Germinal center (tissue), 1 donor: ENCODE measurements around the gene GRK3.

ENCODE experiments used
- DNase-seq: peaks from one replicate; pipeline ENCODE4 v3.0.0; 2012; ENCODE audit warnings: mixed read lengths, low spot score

Gene GRK3

GRCh38 chr22:25736378-25737011, 172.0 kb downstream of the GRK3 start:
- no peak for DNase-seq

GRCh38 chr22:25739659-25740344, 175.3 kb downstream of the GRK3 start:
- no peak for DNase-seq

GRCh38 chr22:25741692-25742626, 177.5 kb downstream of the GRK3 start, which contains the start of gene MYO18B:
Gene MYO18B, plus strand, starts transcription at chr22:25742188. Its CDS starts 18,905 bp downstream, at chr22:25761093.
- no peak for DNase-seq

- no peak for DNase-seq
Measured at GRCh38 chr22:25742918-25743708, 178.6 kb downstream of the GRK3 start.

DNA sequence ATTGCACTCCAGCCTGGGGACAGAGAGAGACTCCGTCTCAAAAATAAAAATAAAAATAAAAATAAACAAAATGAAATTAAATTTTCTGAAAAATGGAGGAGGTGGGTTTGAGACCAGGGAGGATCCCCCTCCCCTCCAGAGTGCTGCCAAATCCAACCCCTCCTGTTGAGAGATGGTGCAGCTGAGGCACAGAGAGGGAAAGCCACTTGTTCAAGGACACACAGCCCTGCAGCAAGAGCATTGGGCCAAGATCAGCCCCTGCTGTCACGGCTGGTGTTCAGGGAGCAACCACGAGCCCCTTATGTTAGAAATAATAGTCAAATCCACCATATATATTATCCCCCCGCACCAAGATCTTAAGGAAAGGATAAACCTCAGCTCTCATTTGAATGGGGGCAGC, 180.2 kb downstream of the GRK3 start:
- DNase-seq, result no peak

- DNase-seq, result no peak
Measured at GRCh38 chr22:25745341-25746011, 181.0 kb downstream of the GRK3 start.

- no peak for DNase-seq
Measured at GRCh38 chr22:25746012-25746373, 181.5 kb downstream of the GRK3 start.

- DNase-seq, result no peak
Measured at GRCh38 chr22:25747245-25747944, 182.9 kb downstream of the GRK3 start.

DNA sequence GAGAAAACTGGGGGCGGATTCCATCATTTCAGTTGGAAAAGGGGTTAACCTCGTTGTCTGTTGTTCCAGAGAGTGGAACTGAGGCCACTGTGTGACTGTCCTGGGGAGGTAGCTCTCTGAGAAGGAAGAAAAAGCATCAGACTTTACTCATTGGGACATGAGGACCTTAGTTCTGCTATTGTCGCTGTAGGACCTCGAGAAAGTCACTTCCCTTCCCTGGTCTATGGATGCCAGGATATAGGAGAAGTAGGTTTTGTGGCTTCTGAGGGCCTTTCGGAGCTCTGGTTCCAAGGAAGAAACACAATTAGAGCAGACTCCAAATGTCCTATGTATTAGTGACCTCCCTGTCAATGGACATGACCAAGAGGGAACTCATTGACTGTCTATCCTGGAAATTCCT, 183.7 kb downstream of the GRK3 start:
- no peak for DNase-seq

- DNase-seq, result no peak
Measured at GRCh38 chr22:25748704-25749103, 184.2 kb downstream of the GRK3 start.

GRCh38 chr22:25749420-25750169, 185.1 kb downstream of the GRK3 start:
- DNase-seq, result no peak

- DNase-seq, result no peak
Measured at GRCh38 chr22:25750569-25751173, 186.2 kb downstream of the GRK3 start.

DNA sequence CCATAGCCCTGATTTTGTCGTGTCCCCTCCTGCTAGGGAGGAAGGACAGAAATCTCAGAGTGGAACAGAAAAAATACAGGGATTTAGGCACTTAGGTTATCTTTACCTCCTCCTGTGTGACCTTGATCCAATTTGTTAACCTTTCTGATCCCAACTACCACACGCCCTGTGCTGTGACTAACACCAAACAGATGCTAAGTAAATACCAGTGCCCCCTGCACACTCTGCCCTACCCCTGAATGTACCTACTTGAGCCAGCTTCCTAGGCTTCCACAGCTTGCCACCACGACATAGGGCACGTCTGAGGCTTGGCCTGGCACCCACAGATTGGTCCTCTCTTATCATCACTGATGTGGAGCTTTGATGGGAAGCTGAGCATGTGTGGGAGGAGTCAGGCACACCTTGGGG, 186.7 kb downstream of the GRK3 start:
- DNase-seq, result no peak

DNA sequence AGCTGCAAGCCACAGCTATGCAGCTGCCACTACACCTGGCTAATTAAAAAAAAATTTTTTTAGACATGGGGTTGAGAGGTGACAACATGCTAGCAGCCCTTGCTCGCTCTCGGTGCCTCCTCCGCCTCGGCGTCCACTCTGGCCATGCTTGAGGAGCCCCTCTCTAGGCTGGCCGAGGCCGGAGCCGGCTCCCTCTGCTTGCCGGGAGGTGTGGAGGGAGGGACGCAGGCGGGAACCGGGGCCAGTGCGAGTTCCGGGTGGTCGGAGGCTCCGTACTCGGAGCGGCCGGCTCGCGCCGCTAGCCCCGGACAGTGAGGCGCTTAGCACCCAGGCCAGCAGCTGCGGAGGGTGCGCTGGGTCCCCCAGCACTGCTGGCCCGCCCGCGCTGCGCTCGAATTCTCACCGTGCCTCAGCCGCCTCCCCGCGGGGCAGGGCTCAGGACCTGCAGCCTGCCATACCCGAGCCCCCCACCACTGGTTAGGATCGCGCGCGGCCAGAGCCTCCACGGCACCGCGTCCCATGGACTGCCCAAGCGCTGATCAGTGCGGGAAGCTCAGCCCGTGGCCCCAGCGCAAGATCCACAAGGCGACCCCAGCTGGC, 188.2 kb downstream of the GRK3 start:
- no peak for DNase-seq

GRCh38 chr22:25753252-25753651, 188.8 kb downstream of the GRK3 start:
- DNase-seq, result no peak

- DNase-seq, result no peak
Measured at GRCh38 chr22:25754527-25755202, 190.2 kb downstream of the GRK3 start.

DNA sequence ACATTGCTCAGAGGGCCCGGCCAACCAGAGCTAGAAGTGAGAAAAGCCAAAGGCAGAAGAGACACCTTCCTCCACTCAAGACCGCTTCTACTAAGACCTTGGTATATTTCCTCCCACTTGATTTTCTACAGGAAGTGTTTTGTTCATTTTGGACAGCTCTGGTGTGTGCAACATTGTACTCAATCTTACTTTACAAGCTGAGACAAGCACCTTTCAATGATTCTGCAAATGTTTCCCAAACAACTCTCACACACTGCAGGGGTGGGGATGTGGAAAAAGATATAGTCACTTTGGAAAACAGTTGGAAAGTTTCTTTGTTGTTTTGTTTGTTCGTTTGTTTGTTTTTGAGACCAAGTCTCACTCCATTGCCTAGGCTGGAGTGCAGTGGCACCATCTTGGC, 193.2 kb downstream of the GRK3 start:
- DNase-seq, result no peak

- no peak for DNase-seq
Measured at GRCh38 chr22:25758316-25758715, 193.8 kb downstream of the GRK3 start.

DNA sequence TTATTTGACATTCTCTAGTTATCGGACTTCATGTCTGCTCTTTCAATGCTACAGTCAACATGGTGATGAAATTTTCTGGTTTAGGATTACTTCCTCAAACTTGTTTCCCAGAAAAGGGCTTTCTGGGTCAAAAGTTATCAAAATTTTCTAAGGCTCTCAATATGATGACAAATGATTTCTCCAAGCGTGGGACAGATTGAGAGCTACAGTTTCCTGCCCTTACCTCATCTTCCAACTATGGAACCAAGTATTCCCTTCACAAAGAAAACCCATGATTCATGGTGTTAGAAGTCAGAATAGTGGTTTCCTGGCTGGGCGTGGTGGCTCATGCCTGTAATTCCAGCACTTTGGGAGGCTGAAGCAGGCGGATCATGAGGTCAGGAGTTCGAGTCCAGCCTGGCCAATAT, 195.4 kb downstream of the GRK3 start:
- DNase-seq, result no peak
